Activated T-cell treated with anti-CD3 and anti-CD28 coated beads, Interleukin-2, amount 50 U/mL, for 48 hours (primary cell): Measurements from ENCODE around the gene KDM5D.

ENCODE experiments used
- DNase-seq, 2 experiments: peaks; one replicate each; pipeline ENCODE4 v3.0.0-alpha.2; 2020

KDM5D gene

GRCh38 chrY:19744381-19745378 is at the start of gene KDM5D:
KDM5D (minus strand) TSS chrY:19744726; CDS start chrY:19744534, 192 bp downstream.
- DNase-seq = no peak

- DNase-seq = no peak
Measured at GRCh38 chrY:19768375-19768774, 23.8 kb upstream of the KDM5D start.

GRCh38 chrY:19743331-19743730 is 1.2 kb downstream of the KDM5D start:
- DNase-seq = no peak

- no peak for DNase-seq
Measured at GRCh38 chrY:19742153-19742552, 2.4 kb downstream of the KDM5D start.

DNA sequence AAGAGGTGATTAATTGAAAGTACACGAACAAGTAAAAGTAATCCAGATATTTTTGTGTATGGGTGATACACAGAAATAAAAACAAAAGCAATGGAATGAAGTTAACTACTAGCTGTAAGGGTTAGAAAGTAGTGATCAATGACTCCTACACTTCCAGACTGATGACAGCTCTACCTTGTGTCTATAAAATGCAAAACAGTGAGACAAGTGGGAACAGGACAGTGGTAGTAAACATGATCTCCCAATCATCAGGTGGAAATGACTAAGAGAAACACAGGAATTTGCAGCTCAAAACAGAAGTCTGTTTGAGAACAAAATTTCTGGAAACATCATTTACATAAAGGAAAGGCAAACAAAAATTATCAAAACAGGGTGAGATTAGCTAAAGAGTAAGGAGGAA is 10.1 kb downstream of the KDM5D start:
- DNase-seq = no peak

DNA sequence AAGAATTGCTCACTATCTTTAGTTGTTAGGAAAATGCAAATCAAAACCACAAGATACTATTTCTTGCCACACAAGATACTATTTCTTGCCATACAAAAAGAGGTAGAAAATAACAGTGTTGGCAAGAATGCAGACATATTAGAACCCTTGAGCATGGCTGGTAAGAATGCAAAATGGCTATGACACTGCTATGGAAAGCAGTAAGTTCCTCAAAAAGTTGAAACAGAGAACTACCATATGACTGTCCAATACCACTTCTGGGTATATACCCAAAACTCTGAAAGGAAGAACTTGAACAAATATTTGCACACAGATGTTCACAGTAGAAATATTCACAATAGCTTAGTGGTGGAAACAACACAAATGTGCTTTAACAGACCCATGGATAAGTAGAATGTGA is 26.6 kb downstream of the KDM5D start:
- DNase-seq = no peak

DNA sequence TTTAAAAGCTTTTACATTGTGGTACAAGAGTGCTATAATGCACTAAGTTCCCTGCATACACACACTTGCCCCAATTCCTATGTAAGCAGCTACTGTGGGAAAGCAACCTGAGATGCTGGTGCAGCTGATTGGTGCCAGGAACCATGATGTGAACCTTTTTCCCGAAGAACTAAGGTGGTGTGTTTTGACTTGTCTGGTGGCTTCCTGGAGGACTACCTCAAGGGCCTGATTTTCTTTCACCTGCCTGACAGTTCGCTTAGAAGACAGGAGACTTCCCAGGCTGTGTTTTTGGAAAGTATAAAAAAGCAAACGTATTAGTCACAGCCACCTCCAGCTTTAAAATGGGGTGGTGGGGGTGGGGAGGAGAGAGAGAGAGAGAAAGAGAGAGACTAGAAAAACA is 27.4 kb downstream of the KDM5D start:
- DNase-seq = no peak

DNA sequence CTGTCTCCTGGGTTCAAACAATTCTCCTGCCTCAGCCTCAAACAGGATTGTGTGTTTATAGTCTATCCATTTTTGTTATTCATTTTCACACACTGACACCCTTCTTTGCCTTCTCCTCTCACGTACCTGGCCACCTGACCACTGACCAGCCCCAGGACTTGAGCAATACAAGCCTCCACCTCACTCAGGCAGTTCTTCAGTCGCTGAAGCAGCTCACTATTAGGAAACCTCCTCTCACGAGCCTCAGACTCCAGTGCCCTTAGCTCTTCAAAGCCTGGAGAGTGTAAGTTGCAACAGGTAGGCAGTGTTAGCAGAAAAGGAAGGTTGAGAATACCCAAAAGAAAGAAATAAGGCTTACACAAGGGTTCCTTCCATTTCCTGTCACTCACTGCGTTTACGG is 29.3 kb downstream of the KDM5D start:
- no peak for DNase-seq

DNA sequence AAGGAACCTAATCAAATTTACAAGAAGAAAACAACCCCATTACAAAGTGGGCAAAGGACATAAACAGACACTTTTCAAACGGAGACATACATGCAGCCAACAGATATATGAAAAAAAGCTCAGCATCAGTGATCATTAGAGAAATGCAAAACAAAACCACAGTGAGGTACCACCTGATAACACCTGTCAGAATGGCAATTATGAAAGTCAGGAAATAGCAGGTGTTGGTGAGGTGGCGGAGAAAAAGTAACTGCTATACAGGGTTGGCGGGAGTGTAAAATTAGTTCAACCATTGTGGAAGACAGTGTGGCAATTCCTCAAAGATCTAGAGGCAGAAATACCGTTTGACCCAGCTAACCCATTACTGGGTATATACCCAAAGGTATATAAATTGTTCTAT is 31.1 kb downstream of the KDM5D start:
- DNase-seq = no peak

DNA sequence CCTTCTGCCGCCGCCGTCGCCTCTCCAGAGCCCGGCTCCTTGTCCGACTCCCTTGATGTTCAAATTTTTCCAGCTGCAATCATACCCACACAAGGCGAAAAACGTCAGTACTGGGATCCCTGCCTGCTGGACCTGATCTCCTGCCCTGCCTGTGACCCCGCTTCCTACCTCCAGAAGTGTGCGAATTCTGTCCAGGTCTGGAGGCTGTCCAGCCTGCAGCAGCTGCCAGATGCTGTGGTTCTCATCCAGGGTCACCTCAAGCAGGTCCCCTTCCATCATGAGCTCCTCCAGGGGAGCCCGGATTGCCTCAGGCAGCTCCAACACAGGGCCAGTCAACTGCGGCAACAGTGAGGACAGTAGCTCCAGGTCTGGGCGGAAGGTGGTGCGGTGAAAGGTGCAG is 38.3 kb downstream of the KDM5D start:
- DNase-seq = no peak

DNA sequence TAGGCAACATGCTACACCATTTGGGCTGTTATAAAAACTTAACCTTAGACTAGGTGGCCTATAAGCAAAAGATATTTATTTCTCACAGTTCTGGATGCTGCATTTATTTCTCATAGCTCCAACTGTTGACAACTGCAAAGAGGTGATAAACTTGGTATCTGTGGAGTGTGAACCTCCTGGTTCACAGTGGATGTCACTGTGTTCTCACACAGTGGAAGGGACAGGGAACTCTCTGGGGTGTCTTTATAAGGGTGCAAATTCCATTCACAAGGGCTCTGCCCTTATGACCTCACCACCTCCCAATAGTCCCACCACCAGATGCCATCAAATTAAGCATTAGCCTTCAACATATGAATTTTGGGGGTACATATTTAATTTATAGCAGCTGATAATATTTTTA is 46.0 kb downstream of the KDM5D start:
- no peak for DNase-seq

GRCh38 chrY:19680821-19681220 is 63.7 kb downstream of the KDM5D start:
- DNase-seq = no peak
